Measurements from ENCODE around the gene GRAP.
"Not testable (repeated sequence)": the region's sequence is repeated elsewhere in the genome, so short reads cannot be mapped to it uniquely, and the experiment has no call there.

Gene GRAP

DNA sequence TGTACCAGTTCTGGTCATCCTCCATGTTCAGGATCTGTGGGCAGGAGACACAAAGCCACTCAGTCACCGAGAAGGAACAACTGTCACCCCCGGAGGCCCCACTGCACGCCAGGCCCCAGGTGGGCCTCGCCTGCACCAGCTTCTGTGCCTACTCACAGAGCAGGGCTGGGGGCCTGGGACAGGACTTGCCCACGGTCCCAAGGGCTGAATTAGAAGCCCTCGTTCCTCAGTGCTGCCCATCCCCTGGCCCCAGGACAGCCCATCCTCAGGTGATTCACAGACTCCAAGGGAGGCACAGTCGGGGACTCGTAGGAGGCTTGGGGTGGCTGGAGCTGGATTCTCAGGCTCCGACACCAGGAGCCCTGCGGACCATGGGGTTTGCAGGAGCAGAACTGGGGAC is 4.9 kb downstream of the GRAP start:
- not testable (repeated sequence) for DNase-seq

DNA sequence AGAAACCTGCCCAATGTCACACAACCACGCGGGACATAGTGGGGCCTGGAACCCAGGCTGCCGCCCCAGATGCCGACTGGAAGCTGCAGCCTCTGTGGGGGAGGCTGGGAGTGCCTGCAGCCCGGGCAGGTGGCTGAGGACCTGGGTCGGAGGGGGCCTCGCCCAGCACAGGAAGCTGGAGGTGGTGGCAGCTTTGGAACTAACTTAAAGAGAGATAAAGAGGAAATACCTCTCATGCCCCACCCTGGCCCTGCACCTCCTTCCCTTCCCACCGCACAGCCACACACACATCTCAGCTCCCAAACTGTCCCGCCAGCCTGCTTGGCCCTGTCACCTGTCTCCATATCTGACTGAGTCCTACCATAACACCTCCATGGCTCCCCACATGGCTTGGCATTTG is 6.4 kb downstream of the GRAP start:
- not testable (repeated sequence) for DNase-seq

DNA sequence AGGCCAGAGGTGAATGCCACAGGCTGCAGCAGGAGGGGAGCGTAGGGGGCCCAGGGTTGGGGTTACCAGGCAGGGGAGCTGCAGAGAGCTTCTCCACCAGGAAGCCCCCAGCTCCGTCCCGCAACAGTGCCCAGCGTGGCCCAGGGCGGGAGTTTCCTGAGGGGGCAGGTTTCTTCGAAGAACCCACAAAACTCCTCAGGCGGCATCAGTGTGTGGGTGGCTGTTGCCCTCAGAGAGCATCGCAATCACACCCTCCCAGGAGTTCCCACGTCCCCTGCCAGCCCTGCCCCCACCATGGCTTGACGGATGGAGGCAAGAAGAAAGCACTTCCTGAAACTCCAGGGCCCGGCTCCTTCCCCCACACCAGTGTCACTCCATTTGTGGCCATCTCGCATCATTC is 8.0 kb downstream of the GRAP start:
- not testable (repeated sequence) for DNase-seq

DNA sequence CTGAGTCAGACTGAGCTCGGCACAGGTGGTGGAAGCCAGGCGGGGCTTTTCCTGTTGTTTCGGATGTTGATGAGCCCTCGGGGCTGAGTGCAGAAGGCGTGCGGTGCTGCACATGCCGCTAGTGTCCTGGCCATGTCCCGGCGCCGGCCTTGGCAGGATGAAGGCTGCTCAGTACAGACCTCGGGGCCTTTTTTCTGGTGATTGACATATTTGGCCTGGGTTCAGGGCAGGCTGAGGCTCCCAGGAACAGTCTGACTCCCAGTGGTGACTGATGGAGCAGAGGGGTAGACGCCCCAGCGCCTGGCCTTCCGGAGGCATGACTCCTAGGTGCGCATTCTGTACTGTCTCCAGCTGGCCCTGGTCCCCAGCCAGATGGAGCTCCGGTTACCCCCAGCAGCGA is 8.8 kb downstream of the GRAP start:
- not testable (repeated sequence) for DNase-seq

DNA sequence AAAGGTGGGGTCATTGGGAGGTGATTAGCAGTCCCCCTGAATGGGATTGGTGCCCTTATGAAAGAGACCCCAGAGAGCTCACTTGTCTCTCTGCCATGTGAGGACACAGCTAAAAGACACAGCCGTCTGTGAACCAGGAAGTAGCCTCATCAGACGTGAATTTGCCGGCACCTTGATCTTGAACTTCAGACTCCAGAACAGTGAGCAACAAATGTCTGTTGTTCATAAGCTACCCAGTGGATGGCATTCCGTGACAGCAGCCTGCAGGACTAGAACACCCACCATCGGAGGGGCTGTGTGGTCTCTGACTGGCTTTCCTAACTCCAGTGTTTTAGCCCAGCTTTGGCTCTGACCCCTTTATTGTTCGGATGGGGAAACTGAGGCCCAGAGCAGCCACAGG is 9.2 kb downstream of the GRAP start:
- not testable (repeated sequence) for DNase-seq

DNA sequence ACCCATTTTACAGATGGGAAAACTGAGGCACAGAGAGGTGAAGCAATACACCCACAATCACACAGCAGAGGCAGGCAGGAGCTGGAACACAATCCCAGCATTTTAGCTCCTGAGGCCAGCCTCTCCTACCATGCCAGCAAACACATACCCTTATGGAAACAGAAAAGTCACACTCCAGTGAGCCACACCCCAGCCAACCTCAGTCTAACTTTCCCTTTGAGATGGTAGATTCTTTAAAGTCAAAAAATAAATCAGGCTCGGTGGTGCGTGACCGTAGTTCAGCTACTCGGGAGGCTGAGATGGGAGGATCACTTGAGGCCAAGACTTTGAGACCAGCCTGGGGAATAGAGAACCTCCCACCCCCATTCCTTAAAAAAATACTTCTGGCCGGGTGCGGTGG is 10.6 kb downstream of the GRAP start:
- not testable (repeated sequence) for DNase-seq

DNA sequence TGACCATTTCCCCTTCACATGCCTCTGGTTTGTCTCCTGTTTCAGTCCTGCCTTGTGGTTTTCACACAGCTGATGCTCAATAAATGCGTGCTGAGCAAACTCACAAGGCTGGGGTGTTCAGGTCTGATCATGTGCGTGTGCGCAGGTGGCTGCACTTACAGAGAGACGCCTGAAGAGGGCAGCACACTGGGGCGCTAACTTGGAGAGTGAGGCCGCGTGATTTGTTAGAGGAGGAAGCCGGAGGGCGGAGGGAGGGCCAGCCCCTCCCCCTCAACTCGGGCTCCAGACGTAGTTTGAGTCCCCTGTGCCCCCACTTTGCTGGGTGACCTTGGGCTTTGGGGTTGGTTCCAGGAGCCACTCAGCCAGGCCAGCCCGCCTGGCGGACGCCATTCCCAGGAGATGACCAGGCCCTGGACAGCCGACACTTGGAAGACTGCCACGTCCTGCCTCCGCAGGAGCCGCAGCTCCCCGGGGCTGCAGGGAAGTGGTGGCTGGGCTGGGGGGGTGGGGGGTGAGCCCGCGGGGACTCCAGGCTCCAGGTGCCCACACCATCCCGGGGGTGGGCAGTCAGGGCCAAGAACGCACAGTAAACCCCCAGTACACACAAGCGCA is 14.3 kb downstream of the GRAP start:
- DNase-seq, result not testable (repeated sequence)

DNA sequence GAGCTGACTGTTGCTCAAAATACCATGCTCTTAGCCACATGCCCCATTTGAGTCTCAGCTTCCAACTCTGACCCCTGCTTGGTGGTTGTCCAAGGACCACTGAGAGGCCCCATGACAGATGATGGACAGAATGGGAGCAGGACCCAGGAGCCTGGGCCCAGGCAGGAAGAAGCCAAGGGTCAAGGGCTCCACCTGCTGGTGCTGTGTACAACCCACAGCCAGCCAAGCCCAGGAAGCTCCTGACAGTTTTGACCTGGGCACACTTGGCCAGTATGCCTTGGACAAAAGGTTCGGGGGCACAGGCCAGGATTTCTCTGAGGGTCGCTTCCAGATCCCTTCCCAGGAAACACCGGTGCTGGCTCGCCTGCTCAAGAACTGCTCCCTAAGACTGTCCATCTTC is 15.0 kb downstream of the GRAP start:
- not testable (repeated sequence) for DNase-seq

DNA sequence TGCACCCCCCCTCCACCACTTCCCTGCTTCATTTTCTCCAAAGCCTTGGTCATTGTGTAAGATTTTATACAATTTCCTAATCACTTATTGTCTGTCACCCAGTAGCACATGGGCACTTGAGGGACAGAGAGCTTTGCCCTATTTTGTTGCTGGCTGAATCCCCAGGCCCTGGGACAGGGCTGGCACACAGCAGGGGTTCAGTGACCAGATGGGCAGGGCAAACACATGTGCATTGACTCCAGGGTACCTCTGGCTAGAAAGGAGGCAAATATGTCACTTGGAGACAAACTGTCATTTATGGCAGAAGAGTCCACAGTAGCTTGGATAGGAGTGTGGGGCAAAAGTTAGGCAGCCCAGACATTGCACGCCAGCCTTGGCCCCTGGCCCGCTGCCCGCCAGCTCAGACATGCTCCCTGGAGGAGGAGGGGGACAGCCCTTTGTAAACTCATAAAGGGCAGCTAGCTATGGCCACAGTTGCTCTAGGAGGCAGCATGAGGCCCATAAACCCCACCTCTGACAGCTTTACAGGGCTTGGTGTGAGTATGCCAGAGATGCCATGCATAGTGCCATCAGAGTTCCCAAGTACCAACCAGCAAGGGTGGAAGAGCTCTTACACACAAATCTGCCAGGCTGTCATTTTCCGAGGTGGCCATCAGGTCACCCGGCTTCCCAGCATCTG is 15.8 kb downstream of the GRAP start:
- not testable (repeated sequence) for DNase-seq

DNA sequence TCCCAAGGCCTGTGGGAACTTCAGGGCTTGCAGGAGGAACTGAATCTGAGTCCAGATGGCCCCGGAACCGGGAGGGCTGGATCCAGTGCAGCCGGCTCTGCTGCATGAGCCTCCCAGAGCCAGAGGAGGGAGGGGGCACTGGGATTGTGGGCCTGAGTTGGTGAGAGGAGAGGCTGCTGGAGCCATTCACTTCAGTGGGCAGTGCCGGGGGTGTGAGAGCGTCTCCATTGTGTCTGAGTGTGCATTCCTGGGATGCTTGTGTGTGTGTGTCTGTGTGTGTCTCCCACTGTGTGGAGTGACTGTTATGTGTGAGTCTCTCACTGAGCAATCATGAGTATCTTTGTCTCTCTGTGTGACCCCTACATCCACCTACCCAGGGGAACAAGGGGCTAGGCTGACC is 17.0 kb downstream of the GRAP start:
- DNase-seq, result not testable (repeated sequence)

DNA sequence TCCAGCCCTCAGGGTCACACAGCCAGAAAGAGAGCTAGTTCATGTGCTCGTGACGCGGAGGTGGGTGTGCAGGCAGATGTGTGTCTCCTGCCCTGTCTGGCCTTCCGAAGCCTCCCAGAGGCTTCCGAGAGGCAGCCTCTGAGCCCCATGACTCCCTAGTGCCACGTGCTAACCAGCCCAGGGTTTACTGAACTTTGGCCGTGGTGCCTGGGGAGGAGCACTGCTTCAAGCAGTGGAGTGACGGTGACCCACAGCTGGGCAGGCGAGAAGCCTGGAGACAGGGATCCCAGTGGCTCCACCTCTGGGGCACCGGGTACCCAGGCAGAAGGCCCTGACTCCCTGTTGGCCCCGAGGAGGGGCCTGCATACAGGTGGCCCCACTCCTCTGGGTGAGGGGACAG is 18.1 kb downstream of the GRAP start:
- DNase-seq, result not testable (repeated sequence)

DNA sequence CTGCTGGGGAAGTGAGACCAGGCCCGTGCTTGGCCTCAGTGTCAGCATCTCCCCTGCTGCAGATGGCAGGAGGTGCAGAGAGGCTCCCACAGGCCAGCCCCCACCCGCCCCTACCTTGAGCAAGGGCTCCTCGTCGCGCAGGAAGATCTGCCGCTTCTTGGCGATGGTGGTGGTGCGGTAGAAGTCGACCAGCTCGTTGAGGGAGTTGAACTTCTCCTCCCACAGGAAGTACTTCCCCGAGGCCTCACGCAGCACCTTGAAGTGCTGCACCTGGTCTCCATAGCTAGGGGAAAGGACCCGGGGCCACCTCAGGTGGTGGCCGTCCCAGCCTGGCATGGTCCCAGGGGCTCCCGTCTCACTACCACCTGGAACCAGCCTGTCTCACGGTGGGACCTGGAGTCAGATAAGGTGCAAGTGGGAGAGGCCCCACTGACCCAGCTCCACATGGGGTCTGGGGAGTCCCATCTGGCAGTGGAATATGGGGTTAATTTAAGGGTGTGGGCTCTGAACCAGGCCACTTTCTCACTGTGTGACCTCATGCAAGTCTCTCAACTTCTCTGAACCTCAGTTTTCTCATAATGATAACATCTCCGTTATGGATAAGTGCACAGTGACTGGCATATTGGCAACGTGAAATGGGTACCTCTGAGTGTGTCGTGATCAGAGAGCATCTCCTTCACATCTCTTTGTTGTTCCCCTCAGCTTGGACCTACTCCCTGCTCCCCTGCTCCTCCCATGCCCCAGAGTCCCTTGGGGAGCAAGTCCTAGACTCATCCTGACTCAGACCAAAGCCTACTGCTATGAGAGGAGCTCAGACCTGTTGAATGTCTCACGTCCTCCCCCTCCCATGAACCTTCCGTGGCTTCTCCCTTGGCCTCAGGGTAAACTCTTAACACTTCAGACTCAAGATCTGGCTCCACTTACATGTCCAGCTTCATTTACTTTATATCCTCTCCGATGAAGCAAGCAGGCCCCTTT is 22.4 kb downstream of the GRAP start:
- DNase-seq, result no peak

DNA sequence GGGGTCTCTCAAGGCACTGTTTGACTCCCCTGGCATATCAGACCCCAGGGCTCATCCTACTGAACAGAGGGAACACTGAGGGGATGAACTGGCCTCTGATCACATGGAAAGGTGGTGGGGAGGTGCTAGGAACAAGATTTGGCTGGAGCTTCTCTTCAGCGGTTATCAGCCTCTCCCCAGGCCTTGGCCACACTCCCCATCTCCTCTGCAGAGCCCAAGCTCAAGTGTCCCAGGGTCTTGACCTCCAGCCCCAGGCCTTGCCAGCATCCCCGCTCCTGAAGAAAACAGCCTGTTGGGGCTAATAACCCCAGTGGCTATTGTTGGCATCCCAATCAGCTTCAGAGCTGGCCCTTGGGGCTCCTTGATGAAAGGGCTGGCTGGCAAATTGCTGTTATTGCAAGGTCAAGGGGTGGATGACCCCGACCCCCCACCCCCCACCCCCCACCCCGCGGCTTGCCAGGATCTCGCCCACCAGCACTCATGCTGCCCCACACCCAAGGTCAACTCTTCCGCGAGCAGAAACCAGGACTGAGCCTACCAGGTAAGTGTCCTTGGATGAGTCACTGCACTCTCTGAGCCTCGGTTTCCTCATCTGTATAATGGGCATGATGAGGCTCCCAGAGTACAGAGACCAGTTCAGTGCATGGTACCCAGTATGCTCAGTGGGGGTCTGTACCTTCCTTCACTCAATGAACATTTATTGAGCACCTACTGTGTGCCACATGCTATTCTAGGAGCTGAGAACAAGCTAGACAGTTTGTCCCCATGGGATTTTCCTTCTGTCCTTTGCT is 23.4 kb downstream of the GRAP start:
- DNase-seq, result no peak

DNA sequence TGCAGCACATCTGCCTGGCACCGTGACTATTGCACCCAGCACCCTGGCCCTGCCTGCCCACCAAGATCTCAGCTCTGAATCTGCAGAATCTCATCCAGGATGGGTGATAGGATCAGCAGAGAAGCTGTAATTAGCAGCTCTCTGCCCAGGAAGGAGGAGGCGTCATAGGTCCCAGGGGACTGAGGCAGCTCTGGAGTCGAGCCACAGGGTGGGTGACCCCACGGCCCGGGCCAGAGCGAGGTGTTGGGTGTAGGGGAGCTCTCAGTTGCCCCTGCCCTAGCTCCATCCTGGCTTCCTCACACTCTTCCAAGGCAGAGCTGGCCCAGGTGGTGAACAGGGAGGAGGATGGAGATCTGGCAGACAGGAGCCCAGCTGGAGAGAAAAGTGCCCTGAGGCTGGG is 24.0 kb downstream of the GRAP start:
- DNase-seq, result no peak

DNA sequence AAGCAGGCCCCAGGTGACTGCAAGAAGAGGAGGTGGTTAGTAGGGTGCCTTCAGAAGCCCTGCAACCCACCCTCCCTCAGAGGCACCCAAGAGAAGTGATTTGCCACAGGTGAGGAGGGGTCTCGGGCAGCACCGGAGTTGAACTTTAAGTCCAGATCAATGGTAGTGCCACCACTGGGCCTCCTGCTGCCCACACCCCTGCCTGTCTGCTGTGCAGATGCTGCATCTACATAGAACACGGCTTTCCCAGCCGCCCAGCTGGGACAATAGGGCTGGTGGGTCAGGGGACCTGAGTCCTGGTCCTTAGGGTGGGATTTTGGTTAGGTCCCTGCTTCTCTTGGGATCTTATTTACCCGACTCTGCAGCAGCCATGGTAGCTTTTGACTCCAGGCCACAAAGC is 24.6 kb downstream of the GRAP start:
- no peak for DNase-seq

DNA sequence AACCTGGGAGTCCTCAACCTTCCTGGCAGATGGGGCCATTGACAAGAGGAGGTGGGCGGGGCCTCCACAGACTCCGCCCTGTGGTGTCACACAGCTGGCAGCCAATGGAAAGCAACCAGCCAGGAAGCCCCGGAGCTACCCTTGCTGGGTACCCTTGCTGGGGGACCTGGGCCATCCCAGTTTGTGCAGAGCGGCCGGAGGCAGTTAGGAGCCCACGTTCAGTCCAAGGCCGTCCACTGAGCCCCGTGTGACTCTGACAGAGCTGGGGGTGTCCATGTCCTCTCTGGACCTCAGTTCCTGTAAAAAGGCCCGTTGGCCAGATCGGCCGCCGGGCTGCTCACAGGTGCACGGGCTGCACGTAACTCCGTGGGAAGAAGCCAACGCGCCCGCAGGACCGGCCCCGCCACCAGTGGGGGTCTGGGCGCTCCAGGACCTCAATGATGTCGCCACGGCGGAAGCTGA is 25.1 kb downstream of the GRAP start:
- DNase-seq, result no peak

DNA sequence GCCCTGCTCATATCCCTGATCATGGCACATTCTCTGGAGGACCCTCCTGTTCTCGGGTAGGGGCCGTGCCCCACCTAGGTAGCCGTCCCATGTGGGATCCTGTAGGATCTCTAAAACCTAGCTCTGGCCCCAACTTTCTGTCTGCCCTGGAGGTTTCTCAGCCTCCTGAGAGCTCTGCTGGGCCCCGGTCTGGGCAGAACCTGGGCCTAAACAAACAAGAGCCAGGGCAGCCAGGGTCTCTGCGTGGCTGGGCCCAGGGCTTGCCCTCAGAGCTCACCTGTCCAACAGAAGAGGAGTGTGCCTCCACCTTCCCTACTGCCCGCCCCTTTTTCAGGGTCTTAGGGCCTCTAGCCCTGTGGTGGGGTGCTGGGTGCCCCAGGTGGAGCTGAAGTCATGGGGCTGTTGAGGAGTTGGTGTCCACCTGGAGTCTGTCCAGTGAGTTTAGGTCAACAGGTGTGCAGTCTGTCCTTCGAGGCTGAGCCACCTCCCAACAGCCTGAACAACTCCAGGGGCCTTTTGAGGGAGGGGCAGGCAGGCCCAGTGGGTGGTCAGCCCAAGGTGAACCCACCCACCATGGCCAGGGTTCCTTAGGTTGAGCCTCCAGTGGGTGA is 25.6 kb downstream of the GRAP start:
- not testable (repeated sequence) for DNase-seq

DNA sequence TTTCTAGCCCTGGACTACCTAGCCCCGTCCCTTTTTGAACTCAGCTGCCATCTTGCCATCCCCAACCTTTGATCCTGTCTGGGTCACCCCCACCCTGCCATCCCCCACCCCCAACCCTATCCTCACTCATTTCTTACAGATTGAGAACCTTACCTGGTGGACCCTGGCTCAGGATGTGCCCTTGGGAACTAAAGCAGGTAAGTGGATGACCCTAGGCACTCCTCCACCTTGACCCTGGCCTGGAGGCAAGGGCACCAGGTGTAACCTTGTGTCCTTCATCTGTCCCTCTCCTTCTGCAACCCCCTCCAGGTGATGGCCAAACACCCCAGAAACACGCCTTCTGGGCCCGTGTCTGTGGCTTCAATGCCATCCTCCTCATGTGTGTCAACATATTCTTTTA is 26.7 kb downstream of the GRAP start:
- DNase-seq, result no peak

DNA sequence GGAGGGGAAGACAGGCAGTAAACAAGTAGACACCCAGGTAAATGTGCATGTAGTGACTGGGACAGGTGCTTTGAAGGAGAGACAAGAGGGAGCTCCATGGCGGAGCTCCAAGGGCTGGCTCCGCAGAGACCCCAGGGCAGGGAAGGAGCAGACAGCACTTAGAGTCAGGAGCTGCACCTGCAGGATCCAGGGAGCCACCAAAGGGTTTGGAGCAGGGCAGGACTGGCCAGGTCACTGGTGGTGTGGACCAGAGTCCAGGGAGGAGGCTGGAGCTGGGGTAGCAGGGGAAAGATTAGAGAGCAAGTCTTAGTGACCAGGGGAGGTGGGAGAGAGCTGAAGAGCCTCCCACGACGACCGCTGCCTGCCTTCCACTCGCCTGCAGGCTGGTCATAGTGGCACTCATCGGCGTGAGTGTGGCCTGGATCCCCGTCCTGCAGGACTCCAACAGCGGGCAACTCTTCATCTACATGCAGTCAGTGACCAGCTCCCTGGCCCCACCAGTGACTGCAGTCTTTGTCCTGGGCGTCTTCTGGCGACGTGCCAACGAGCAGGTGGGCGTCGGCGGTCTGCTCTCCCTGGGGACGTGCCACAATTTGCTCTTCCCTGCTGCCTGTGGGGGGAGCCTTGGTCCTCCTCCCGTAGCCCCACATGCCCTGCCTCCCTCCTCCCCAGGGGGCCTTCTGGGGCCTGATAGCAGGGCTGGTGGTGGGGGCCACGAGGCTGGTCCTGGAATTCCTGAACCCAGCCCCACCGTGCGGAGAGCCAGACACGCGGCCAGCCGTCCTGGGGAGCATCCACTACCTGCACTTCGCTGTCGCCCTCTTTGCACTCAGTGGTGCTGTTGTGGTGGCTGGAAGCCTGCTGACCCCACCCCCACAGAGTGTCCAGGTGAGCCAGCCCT is 27.5 kb downstream of the GRAP start:
- no peak for DNase-seq

DNA sequence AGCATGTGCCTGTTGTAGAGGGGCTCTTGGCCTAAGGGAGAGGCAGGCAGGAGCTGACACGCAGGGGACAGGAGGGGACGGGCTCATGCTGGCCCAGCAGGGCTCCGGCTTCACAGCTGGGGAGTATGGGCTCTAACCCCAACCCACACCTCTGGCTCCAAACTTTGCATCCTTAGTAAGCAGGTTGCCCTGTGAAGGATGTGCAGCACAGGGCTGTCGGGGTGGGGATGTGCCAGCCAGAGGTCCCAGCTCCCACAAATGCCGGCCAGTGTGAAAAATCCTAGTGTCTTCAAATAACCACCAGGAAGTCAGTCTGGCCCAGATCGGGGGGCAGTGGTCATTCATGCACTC is 28.2 kb downstream of the GRAP start:
- no peak for DNase-seq
